ENCODE results near the gene GPS2.

GPS2 gene

GRCh38 chr17:7313890-7314718, 1.1 kb downstream of the GPS2 start:
- Histone ChIP-seq H3K36me3 (peaks cover 63% of the 10 kb centered on the region), H3K27me3 (no peaks in the 10 kb centered on the region), H3K9me3 (no peaks in the 10 kb centered on the region), H3K27ac (peak overlapping the region; percentile 99), H3K4me3 (ENCODE audit: low read depth in 1 of 2, low read length in 1 of 2) (peak overlapping the region; percentile 73 to 86), H3K4me1 (ENCODE audit: control insufficient read depth in 1 of 2, insufficient read depth in 1 of 2, low read depth in 1 of 2, low read length in 1 of 2) (peaks cover 28 to 34% of the 10 kb centered on the region in 2 experiments)
- TF ChIP-seq CTCF (IDR thresholded peaks at IDR 0.05), result no peak

DNA sequence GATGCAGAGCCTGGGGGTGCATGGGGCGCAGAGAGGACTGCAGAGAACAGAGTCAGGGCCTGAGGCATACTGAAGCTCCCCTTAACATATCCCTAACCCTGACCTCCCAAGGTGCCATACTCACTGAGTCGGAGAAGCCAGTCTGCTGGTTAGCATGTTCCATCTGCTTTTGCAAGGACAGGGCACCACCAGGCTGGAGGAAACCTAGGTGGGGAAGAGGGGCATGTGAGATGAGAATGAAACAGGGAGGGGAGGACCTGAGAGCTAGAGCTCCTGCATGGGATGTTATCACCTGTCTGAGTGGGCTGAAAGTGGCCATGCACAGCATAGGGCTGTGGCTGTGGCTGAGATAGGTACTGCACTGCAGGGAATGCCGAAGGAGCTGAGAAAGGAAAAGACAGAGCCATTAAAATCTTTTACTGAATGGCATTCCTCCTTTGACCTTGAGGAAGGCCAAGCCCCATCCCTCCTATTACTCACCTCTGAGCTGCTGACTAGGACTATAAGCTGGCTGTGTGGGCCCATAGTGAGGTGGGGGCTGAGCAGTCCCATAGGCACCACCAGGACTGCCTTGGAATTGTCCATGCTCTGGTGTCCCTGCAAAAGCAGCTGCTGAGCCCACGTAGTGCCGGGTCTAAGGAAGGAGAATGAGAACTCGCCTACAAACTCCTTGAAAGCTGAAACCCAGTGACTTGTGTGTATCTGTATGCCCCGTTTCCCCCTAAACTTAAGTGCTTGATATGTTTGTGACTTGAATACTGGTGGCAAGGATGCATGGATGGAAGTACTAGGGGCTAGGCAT, 1.9 kb downstream of the GPS2 start:
- no peaks in the 10 kb centered on the region for H3K9me3 ChIP-seq
- H3K27ac ChIP-seq, result peak overlapping the region; percentile 99
- H3K27me3 ChIP-seq, result no peaks in the 10 kb centered on the region
- TF ChIP-seq CTCF (IDR thresholded peaks at IDR 0.05), result no peak
- peaks cover 55% of the 10 kb centered on the region for H3K36me3 ChIP-seq
- no peak overlapping the region for H3K4me3 ChIP-seq (ENCODE audit: low read depth in 1 of 2, low read length in 1 of 2)
- H3K4me1 ChIP-seq (ENCODE audit: control insufficient read depth in 1 of 2, insufficient read depth in 1 of 2, low read depth in 1 of 2, low read length in 1 of 2), result peaks cover 37 to 42% of the 10 kb centered on the region in 2 experiments

DNA sequence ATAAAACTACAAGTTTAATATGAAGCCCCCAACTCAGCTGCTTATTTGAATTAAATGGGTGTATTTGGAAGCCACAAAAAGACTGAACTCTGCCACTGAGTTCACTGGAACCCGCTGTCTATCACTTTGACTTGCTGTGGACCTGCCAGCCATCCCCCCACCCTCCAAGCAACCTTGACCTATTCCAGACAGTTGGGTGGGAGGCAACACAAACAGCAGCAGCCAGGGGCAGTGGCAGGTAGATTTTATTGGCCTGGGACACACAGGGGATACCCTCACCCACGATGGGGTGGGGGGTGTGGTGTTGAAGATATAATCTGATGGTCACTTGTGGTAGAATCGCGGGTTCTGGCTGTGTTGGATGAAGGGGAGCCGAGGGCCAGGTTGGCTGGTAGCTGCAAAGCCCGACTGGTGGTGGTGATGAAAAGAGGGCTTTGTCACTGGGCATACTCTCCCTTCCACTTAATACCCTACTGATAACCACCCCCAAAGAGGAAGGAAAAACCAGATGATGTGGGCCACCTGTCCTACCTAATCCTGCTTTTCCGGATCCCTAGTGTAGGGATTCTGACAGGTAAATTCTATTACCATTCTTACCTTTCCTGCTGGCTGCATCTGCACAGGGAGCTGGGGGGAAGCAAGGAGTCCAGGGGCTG, 2.6 kb downstream of the GPS2 start:
- Histone ChIP-seq H3K4me3 (ENCODE audit: low read depth in 1 of 2, low read length in 1 of 2) (no peak overlapping the region), H3K4me1 (ENCODE audit: control insufficient read depth in 1 of 2, insufficient read depth in 1 of 2, low read depth in 1 of 2, low read length in 1 of 2) (peaks cover 40 to 45% of the 10 kb centered on the region in 2 experiments), H3K36me3 (peaks cover 48% of the 10 kb centered on the region), H3K27me3 (no peaks in the 10 kb centered on the region), H3K9me3 (no peaks in the 10 kb centered on the region), H3K27ac (no peak overlapping the region)
- no peak for TF ChIP-seq CTCF (IDR thresholded peaks at IDR 0.05)

- H3K36me3 ChIP-seq, result peaks cover 41% of the 10 kb centered on the region
- no peak overlapping the region for H3K4me3 ChIP-seq (ENCODE audit: low read depth in 1 of 2, low read length in 1 of 2)
- no peak for TF ChIP-seq CTCF (IDR thresholded peaks at IDR 0.05)
- H3K9me3 ChIP-seq, result no peaks in the 10 kb centered on the region
- no peaks in the 10 kb centered on the region for H3K27me3 ChIP-seq
- peak overlapping the region; percentile 27 for H3K27ac ChIP-seq
- peaks cover 49 to 54% of the 10 kb centered on the region in 2 experiments for H3K4me1 ChIP-seq (ENCODE audit: control insufficient read depth in 1 of 2, insufficient read depth in 1 of 2, low read depth in 1 of 2, low read length in 1 of 2)
Measured at GRCh38 chr17:7311110-7311705, 4.0 kb downstream of the GPS2 start.

DNA sequence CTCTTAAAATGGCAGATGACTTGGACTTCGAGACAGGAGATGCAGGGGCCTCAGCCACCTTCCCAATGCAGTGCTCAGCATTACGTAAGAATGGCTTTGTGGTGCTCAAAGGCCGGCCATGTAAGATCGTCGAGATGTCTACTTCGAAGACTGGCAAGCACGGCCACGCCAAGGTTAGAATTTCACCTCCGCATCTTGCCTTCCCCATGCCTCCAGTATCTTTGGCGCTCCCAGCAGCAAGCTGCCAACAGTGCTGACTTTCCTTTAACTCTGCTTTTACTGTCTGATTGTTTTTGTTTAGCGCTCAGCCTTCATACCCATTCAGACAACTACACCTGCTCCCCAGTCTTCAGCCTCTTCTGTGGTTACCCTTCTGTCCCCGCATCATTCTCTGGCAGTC, 5.5 kb downstream of the GPS2 start:
- H3K27ac ChIP-seq, result peak overlapping the region; percentile 98
- H3K36me3 ChIP-seq, result peaks cover 41% of the 10 kb centered on the region
- no peak for TF ChIP-seq CTCF (IDR thresholded peaks at IDR 0.05)
- H3K4me3 ChIP-seq (ENCODE audit: low read depth in 1 of 2, low read length in 1 of 2), result no peak overlapping the region
- no peaks in the 10 kb centered on the region for H3K9me3 ChIP-seq
- no peaks in the 10 kb centered on the region for H3K27me3 ChIP-seq
- peaks cover 39 to 44% of the 10 kb centered on the region in 2 experiments for H3K4me1 ChIP-seq (ENCODE audit: control insufficient read depth in 1 of 2, insufficient read depth in 1 of 2, low read depth in 1 of 2, low read length in 1 of 2)

Measured in neutrophil (primary cell).